SK-N-SH (cell line): ENCODE results near the gene KLHL26. TPM values are rescaled to one million over a fixed set of nuclear protein-coding genes. Genes with fewer than 3 reads are reported as not detected.

ENCODE experiments used
- CTCF ChIA-PET: fragments of 300-600, 350-600 bp; formaldehyde crosslinking; extraction: SDS; loops from one replicate; lab custom pipeline; 2021; lab: Yijun Ruan, JAX
- POLR2A ChIA-PET: fragments of 350-600 bp; sonication (Branson Sonifier 250); formaldehyde crosslinking; extraction: SDS; loops from one replicate; lab custom pipeline; 2020; ENCODE audit warnings: antibody characterized with exemption, inconsistent platforms; lab: Yijun Ruan, JAX
- DNase-seq: peaks from one replicate; pipeline ENCODE4 v3.0.0; 2012
- H2AFZ ChIP-seq: fragments of 200-600 bp; sonication (generic); 2 replicates; pipeline ENCODE4 v1.8.1; 2016; ENCODE audit warnings: antibody characterized with exemption, mild to moderate bottlenecking, low read depth
- H3F3A ChIP-seq: fragments of 200-600 bp; sonication (generic); replicated peaks from 2 replicates; pipeline ENCODE3; 2016; ENCODE audit warnings: antibody characterized with exemption, mild to moderate bottlenecking; ENCODE audit not compliant: insufficient read depth
- H3K27ac ChIP-seq, 2 experiments: fragments of 200-500 bp in 1 of 2; fragments of 200-600 bp in 1 of 2; sonication (Bioruptor generic) in 1 of 2; sonication (generic), shearing (Covaris generic) in 1 of 2; 2 replicates each; pipeline versions ENCODE4 v1.5.1 to v1.6.1; 2014 to 2016; ENCODE audit warnings: low read depth in 2 of 2, inconsistent platforms in 1 of 2, low read length in 1 of 2, mild to moderate bottlenecking in 1 of 2, mixed read lengths in 1 of 2
- H3K27me3 ChIP-seq: fragments of 200-600 bp; sonication (generic), shearing (Covaris generic); 2 replicates; pipeline ENCODE4 v1.6.1; 2016; ENCODE audit warnings: mixed run types; ENCODE audit not compliant: insufficient read depth
- H3K36me3 ChIP-seq, 2 experiments: fragments of 200-500 bp in 1 of 2; fragments of 200-600 bp in 1 of 2; sonication (Bioruptor generic) in 1 of 2; sonication (generic) in 1 of 2; replicated peaks in 1 of 2; 2 replicates each; pipeline versions ENCODE3 to v1.5.1; 2014 to 2016; ENCODE audit warnings: low read length in 1 of 2, mild to moderate bottlenecking in 1 of 2; ENCODE audit not compliant: insufficient read depth in 2 of 2, control insufficient read depth in 1 of 2
- H3K4me1 ChIP-seq, 2 experiments: fragments of 200-500 bp in 1 of 2; fragments of 200-600 bp in 1 of 2; sonication (Bioruptor generic) in 1 of 2; sonication (generic), shearing (Covaris generic) in 1 of 2; 2 replicates each; pipeline versions ENCODE4 v1.5.1 to v1.6.1; 2014 to 2016; ENCODE audit warnings: low read depth in 1 of 2, low read length in 1 of 2, mixed run types in 1 of 2; ENCODE audit not compliant: insufficient read depth in 2 of 2, control insufficient read depth in 1 of 2
- H3K4me2 ChIP-seq: fragments of 200-600 bp; sonication (generic), shearing (Covaris generic); 2 replicates; pipeline ENCODE4 v1.6.1; 2017; ENCODE audit warnings: mixed run types
- H3K4me3 ChIP-seq, 2 experiments: fragments of 200-500 bp in 1 of 2; fragments of 200-600 bp in 1 of 2; sonication (Bioruptor generic) in 1 of 2; sonication (generic), shearing (Covaris generic) in 1 of 2; 2 replicates each; pipeline versions ENCODE4 v1.5.1 to v1.8.1; 2014 to 2016; ENCODE audit warnings: low read depth in 2 of 2, inconsistent platforms in 1 of 2, low read length in 1 of 2, mild to moderate bottlenecking in 1 of 2, mixed read lengths in 1 of 2, moderate library complexity in 1 of 2
- H3K79me2 ChIP-seq: fragments of 200-600 bp; sonication (generic); 2 replicates; pipeline ENCODE4 v1.8.1; 2017; ENCODE audit warnings: mild to moderate bottlenecking; ENCODE audit not compliant: insufficient read depth
- H3K9ac ChIP-seq: fragments of 200-600 bp; sonication (generic); 2 replicates; pipeline ENCODE4 v1.6.1; 2017; ENCODE audit warnings: mixed run types
- H3K9me2 ChIP-seq: fragments of 200-600 bp; sonication (generic); 2 replicates; pipeline ENCODE4 v1.6.1; 2017; ENCODE audit warnings: mixed run types
- H3K9me3 ChIP-seq: fragments of 200-600 bp; sonication (generic); 2 replicates; pipeline ENCODE4 v1.6.1; 2017; ENCODE audit warnings: mixed run types, mild to moderate bottlenecking, moderate library complexity
- H4K20me1 ChIP-seq: fragments of 200-600 bp; sonication (generic); 2 replicates; pipeline ENCODE4 v1.6.1; 2017; ENCODE audit warnings: mild to moderate bottlenecking, mixed run types; ENCODE audit not compliant: insufficient read depth
- CHD2 ChIP-seq: fragments of 150-350 bp; IDR thresholded peaks from 2 replicates; pipeline ENCODE4 v1.6.1; 2018; ENCODE audit warnings: low read length; ENCODE audit not compliant: partially characterized antibody
- FOXM1 ChIP-seq: IDR thresholded peaks from 2 replicates; pipeline ENCODE4 v1.4.0; 2012; ENCODE audit warnings: low read depth, mild to moderate bottlenecking
- JUND ChIP-seq: IDR thresholded peaks from 2 replicates; pipeline ENCODE4 v1.4.0; 2012
- MEF2A ChIP-seq: IDR thresholded peaks from 2 replicates; pipeline ENCODE4 v1.4.0; 2012; ENCODE audit warnings: low read depth, borderline replicate concordance
- NFIC ChIP-seq: IDR thresholded peaks from 2 replicates; pipeline ENCODE4 v1.4.0; 2012; ENCODE audit warnings: borderline replicate concordance
- POLR2AphosphoS5 ChIP-seq: IDR thresholded peaks from 2 replicates; pipeline ENCODE4 v1.6.1; 2012; ENCODE audit warnings: low read depth, low read length
- RAD21 ChIP-seq: IDR thresholded peaks from 2 replicates; pipeline ENCODE4 v1.6.1; 2012; ENCODE audit warnings: mild to moderate bottlenecking, low read length
- RFX5 ChIP-seq: IDR thresholded peaks from 2 replicates; pipeline ENCODE4 v1.6.1; 2012; ENCODE audit warnings: mild to moderate bottlenecking, improper control_type of control experiment, low read length
- SMC3 ChIP-seq: IDR thresholded peaks from 2 replicates; pipeline ENCODE4 v1.6.1; 2012; ENCODE audit warnings: low read depth, low read length, improper control_type of control experiment
- TAF1 ChIP-seq: IDR thresholded peaks from 2 replicates; pipeline ENCODE4 v1.6.1; 2012; ENCODE audit warnings: low read depth, mild to moderate bottlenecking, low read length, moderate library complexity, borderline replicate concordance
- TCF12 ChIP-seq: IDR thresholded peaks from 2 replicates; pipeline ENCODE4 v1.4.0; 2012
- WGBS: methylation state at CpG from one replicate; pipeline ENCODE4 v1.1.6; 2017; ENCODE audit warnings: low lambda C conversion rate; 5-methylcytosine and 5-hydroxymethylcytosine counted together
- polyA plus RNA-seq, 3 experiments: library from polyadenylated mRNA; depleted of rRNA; stranded (reverse); fragments of >200 nt; gene quantifications; 2 replicates each; pipeline ENCODE4 v1.2.3, GENCODE V29; 2012
- TF ChIP-seq, protein P1 (sequence below): fragments of 150-350 bp; IDR thresholded peaks from 2 replicates; pipeline ENCODE4 v1.6.1; 2017; ENCODE audit warnings: antibody characterized with exemption, low read length, low read depth, borderline replicate concordance
- TF ChIP-seq, protein P2 (sequence below): IDR thresholded peaks from 2 replicates; pipeline ENCODE4 v1.4.0; 2012; ENCODE audit warnings: low read depth, borderline replicate concordance
- TF ChIP-seq, protein P3 (sequence below): IDR thresholded peaks from 2 replicates; pipeline ENCODE4 v1.6.1; 2012; ENCODE audit warnings: mild to moderate bottlenecking, low read depth, low read length, moderate library complexity
- TF ChIP-seq, protein P4 (sequence below): IDR thresholded peaks from 2 replicates; pipeline ENCODE4; 2012
- TF ChIP-seq, protein P5 (sequence below): fragments of 200-600 bp; sonication (generic); IDR thresholded peaks from 2 replicates; pipeline ENCODE4 v1.6.1; 2017; ENCODE audit warnings: antibody characterized with exemption, mild to moderate bottlenecking, moderate library complexity

The KLHL26 gene
- polyA plus RNA-seq, 1 of the 3 experiments (the other 2 are of a cell fraction) = 4.6 TPM

DNA sequence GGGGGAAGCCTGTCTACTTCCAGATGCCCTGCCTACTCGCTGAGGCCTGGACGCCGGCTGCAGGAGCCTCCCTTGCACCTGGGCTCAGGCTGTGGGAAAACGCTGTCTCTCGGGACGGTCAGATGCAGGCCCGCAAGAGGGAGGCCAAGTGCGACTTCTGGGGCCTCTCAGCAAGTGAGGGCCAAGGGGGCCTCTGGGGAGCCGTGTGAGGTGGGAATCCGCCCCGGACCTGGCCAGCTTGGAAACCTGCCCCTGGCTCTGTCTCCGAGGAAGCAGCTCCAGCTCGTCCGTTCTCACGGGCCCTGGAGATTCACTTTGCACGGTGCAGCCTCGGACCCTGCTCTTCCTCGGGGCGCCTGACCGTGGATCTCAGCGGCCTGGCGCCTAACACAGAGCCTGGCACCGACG, 35.2 kb downstream of the KLHL26 start:
- no peak for TF ChIP-seq MEF2A
- no peak for TF ChIP-seq JUND
- TF ChIP-seq RFX5 = no peak
- TF ChIP-seq, protein P1, sequence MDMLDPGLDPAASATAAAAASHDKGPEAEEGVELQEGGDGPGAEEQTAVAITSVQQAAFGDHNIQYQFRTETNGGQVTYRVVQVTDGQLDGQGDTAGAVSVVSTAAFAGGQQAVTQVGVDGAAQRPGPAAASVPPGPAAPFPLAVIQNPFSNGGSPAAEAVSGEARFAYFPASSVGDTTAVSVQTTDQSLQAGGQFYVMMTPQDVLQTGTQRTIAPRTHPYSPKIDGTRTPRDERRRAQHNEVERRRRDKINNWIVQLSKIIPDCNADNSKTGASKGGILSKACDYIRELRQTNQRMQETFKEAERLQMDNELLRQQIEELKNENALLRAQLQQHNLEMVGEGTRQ = no peak
- TF ChIP-seq CHD2 = no peak
- Histone ChIP-seq H3K9ac (no peak overlapping the region), H3K27me3 (no peaks in the 10 kb centered on the region), H3K4me1 (peaks cover 0 to 26% of the 10 kb centered on the region in 2 experiments; a peak in 2 of 4 replicates), H3K36me3 (peaks cover 0 to 17% of the 10 kb centered on the region in 2 experiments), H4K20me1 (no peaks in the 10 kb centered on the region), H3F3A (no peaks in the 10 kb centered on the region), H3K79me2 (no peaks in the 10 kb centered on the region), H3K27ac (no peak overlapping the region), H2AFZ (no peak overlapping the region), H3K9me2 (no peaks in the 10 kb centered on the region), H3K9me3 (no peaks in the 10 kb centered on the region), H3K4me2 (no peak overlapping the region), H3K4me3 (no peak overlapping the region)
- 96% methylated on average over 18 of the region's 24 CpGs for WGBS
- ChIA-PET CTCF (interaction anchor here (0.8 to 3.1 kb wide), 6 partner anchors 11 to 221 kb away, joined by 3 to 8 read pairs (median 5); partner anchors contain the start of gene TMEM59L), POLR2A (interaction anchor here (0.6 kb wide), 1 partner anchor 114 kb away, joined by 3 read pairs; no protein-coding TSS in a partner anchor)
- no peak for DNase-seq

DNA sequence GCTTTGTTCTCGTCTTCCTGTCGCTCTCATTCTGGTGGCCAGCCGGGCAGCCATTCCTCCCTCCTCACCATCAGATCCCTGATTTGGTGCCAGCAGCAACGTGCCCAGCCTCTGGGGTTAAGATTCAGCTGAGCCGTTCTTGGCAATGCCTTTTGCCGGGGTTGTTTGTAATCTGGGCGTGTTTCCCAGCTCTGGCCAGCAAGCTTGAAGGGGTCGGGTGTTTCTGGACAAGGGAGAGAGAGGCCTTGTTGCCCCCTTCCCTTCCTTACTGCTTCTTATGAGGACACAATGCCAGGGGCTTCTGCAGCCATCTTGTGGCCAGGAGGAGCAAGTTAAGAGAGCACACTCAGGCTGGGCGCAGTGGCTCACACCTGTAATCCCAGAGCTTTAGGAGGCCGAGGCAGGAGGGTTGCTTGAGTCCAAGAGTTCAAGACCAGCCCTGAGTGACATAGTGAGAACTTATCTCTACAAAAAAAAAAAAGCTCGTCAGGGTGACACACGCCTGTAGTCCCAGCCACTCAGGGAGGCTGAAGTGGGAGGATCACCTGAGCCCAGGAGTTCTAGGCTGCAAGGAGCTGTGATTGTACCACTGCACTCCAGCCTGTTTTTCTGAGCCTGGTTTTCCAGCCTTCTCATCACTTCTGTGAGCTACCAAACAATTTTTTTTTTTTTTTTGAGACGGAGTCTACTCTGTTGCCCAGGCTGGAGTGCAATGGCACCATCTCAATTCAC, 35.9 kb downstream of the KLHL26 start:
- CTCF ChIA-PET = interaction anchor here (0.8 to 3.1 kb wide), 6 partner anchors 12 to 222 kb away, joined by 3 to 8 read pairs (median 4); partner anchors contain the start of gene TMEM59L
- H3K4me2 ChIP-seq = no peak overlapping the region
- peaks cover 6 to 26% of the 10 kb centered on the region in 2 experiments; a peak in 3 of 4 replicates for H3K4me1 ChIP-seq
- no peaks in the 10 kb centered on the region for H3K27me3 ChIP-seq
- no peaks in the 10 kb centered on the region for H4K20me1 ChIP-seq
- no peak for DNase-seq
- H3K9me3 ChIP-seq = no peaks in the 10 kb centered on the region
- POLR2A ChIA-PET = interaction anchor here (0.6 kb wide), 1 partner anchor 751 kb away, joined by 3 read pairs; no protein-coding TSS in a partner anchor
- no peak overlapping the region for H2AFZ ChIP-seq
- H3K27ac ChIP-seq = no peak overlapping the region
- H3K79me2 ChIP-seq = no peaks in the 10 kb centered on the region
- peaks cover 0 to 14% of the 10 kb centered on the region in 2 experiments for H3K36me3 ChIP-seq
- no peak overlapping the region for H3K9ac ChIP-seq
- 80% methylated on average over 13 of the region's 13 CpGs for WGBS
- no peak overlapping the region for H3K4me3 ChIP-seq
- H3F3A ChIP-seq = peaks cover 2% of the 10 kb centered on the region
- no peaks in the 10 kb centered on the region for H3K9me2 ChIP-seq
- TF ChIP-seq NFIC (no peak), TCF12 (no peak), FOXM1 (no peak), RAD21 (no peak; the same call in 1 of the 2 replicates), POLR2AphosphoS5 (no peak), CHD2 (no peak), MEF2A (no peak), JUND (no peak), SMC3 (no peak), TAF1 (no peak)
- TF ChIP-seq, protein P2, sequence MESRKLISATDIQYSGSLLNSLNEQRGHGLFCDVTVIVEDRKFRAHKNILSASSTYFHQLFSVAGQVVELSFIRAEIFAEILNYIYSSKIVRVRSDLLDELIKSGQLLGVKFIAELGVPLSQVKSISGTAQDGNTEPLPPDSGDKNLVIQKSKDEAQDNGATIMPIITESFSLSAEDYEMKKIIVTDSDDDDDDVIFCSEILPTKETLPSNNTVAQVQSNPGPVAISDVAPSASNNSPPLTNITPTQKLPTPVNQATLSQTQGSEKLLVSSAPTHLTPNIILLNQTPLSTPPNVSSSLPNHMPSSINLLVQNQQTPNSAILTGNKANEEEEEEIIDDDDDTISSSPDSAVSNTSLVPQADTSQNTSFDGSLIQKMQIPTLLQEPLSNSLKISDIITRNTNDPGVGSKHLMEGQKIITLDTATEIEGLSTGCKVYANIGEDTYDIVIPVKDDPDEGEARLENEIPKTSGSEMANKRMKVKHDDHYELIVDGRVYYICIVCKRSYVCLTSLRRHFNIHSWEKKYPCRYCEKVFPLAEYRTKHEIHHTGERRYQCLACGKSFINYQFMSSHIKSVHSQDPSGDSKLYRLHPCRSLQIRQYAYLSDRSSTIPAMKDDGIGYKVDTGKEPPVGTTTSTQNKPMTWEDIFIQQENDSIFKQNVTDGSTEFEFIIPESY = no peak
- TF ChIP-seq, protein P3, sequence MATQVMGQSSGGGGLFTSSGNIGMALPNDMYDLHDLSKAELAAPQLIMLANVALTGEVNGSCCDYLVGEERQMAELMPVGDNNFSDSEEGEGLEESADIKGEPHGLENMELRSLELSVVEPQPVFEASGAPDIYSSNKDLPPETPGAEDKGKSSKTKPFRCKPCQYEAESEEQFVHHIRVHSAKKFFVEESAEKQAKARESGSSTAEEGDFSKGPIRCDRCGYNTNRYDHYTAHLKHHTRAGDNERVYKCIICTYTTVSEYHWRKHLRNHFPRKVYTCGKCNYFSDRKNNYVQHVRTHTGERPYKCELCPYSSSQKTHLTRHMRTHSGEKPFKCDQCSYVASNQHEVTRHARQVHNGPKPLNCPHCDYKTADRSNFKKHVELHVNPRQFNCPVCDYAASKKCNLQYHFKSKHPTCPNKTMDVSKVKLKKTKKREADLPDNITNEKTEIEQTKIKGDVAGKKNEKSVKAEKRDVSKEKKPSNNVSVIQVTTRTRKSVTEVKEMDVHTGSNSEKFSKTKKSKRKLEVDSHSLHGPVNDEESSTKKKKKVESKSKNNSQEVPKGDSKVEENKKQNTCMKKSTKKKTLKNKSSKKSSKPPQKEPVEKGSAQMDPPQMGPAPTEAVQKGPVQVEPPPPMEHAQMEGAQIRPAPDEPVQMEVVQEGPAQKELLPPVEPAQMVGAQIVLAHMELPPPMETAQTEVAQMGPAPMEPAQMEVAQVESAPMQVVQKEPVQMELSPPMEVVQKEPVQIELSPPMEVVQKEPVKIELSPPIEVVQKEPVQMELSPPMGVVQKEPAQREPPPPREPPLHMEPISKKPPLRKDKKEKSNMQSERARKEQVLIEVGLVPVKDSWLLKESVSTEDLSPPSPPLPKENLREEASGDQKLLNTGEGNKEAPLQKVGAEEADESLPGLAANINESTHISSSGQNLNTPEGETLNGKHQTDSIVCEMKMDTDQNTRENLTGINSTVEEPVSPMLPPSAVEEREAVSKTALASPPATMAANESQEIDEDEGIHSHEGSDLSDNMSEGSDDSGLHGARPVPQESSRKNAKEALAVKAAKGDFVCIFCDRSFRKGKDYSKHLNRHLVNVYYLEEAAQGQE = no peak
- TF ChIP-seq, protein P4, sequence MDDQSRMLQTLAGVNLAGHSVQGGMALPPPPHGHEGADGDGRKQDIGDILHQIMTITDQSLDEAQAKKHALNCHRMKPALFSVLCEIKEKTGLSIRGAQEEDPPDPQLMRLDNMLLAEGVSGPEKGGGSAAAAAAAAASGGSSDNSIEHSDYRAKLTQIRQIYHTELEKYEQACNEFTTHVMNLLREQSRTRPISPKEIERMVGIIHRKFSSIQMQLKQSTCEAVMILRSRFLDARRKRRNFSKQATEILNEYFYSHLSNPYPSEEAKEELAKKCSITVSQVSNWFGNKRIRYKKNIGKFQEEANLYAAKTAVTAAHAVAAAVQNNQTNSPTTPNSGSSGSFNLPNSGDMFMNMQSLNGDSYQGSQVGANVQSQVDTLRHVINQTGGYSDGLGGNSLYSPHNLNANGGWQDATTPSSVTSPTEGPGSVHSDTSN = no peak
- TF ChIP-seq, protein P5, sequence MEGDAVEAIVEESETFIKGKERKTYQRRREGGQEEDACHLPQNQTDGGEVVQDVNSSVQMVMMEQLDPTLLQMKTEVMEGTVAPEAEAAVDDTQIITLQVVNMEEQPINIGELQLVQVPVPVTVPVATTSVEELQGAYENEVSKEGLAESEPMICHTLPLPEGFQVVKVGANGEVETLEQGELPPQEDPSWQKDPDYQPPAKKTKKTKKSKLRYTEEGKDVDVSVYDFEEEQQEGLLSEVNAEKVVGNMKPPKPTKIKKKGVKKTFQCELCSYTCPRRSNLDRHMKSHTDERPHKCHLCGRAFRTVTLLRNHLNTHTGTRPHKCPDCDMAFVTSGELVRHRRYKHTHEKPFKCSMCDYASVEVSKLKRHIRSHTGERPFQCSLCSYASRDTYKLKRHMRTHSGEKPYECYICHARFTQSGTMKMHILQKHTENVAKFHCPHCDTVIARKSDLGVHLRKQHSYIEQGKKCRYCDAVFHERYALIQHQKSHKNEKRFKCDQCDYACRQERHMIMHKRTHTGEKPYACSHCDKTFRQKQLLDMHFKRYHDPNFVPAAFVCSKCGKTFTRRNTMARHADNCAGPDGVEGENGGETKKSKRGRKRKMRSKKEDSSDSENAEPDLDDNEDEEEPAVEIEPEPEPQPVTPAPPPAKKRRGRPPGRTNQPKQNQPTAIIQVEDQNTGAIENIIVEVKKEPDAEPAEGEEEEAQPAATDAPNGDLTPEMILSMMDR = no peak; the same call in 1 of the 2 replicates
